K562 (cell line): ENCODE results near the gene LIN9. TPM values are rescaled to one million over a fixed set of nuclear protein-coding genes. Genes with fewer than 3 reads are reported as not detected.

Experiments
- ATAC-seq: fragments of 200-7000 bp; cut with Tn5 transposase; 3 replicates; pipeline ENCODE4 v1.9.1; 2020; ENCODE audit warnings: moderate library complexity
- BruUV-seq: library from RNA; stranded (reverse); fragments of 400-500 nt; replicated peaks from 2 replicates; lab custom pipeline; 2021; lab: Mats Ljungman, UMichigan
- CTCF ChIA-PET: fragments of 300-600 bp; formaldehyde crosslinking; extraction: SDS; loops from one replicate; lab custom pipeline; 2021; ENCODE audit warnings: low intra/inter-chr PET ratio; lab: Yijun Ruan, JAX
- POLR2A ChIA-PET: fragments of 300-600, 350-650 bp; sonication (Branson Sonifier 250); formaldehyde crosslinking; extraction: SDS; loops from one replicate; lab custom pipeline; 2021; ENCODE audit warnings: antibody characterized with exemption, inconsistent platforms; lab: Yijun Ruan, JAX
- DNase-seq, 4 experiments: peaks; one replicate each; pipeline versions ENCODE4 v3.0.0 to v3.0.0-alpha.2; 2011 to 2018; ENCODE audit warnings: low spot score in 3 of 4, mixed read lengths in 3 of 4; ENCODE audit errors: extremely low read depth in 1 of 4
- FAIRE-seq: peaks from 2 replicates; lab custom pipeline; 2011; peaks lifted over from hg19 to GRCh38; lab: Jason Lieb, UNC
- H2AFZ ChIP-seq: 2 replicates; pipeline ENCODE4 v1.6.0; 2011; ENCODE audit warnings: low read depth, low read length, control low read depth, inconsistent platforms
- H3K27ac ChIP-seq: fragments of 200-600 bp; 3 replicates; pipeline ENCODE4 v1.8.0; 2011; ENCODE audit warnings: low read depth, mild to moderate bottlenecking, control low read depth, inconsistent platforms, low read length, moderate library complexity, mixed read lengths; ENCODE audit errors: extremely low read depth
- H3K27me3 ChIP-seq, 2 experiments: fragments of 300-600 bp in 1 of 2; 2 replicates in 1 of 2; 3 replicates in 1 of 2; pipeline versions ENCODE4 v1.6.0 to v1.8.0; 2011; ENCODE audit warnings: inconsistent platforms in 2 of 2, low read length in 2 of 2, mild to moderate bottlenecking in 1 of 2, mixed read lengths in 1 of 2, moderate library complexity in 1 of 2; ENCODE audit not compliant: control insufficient read depth in 2 of 2, insufficient read depth in 2 of 2
- H3K36me3 ChIP-seq: fragments of 300-600 bp; 3 replicates; pipeline ENCODE4 v1.8.0; 2011; ENCODE audit warnings: mild to moderate bottlenecking, low read length, inconsistent platforms; ENCODE audit not compliant: control insufficient read depth, insufficient read depth
- H3K4me1 ChIP-seq, 2 experiments: fragments of 200-600 bp in 1 of 2; replicated peaks in 1 of 2; 2 replicates in 1 of 2; 3 replicates in 1 of 2; pipeline versions ENCODE4 v1.5.1 to v1.8.0; 2011; ENCODE audit warnings: inconsistent platforms in 2 of 2, low read length in 2 of 2, mild to moderate bottlenecking in 1 of 2, mixed read lengths in 1 of 2, moderate library complexity in 1 of 2; ENCODE audit not compliant: control insufficient read depth in 2 of 2, insufficient read depth in 2 of 2
- H3K4me2 ChIP-seq: 2 replicates; pipeline ENCODE4 v1.6.1; 2011; ENCODE audit warnings: low read length, control low read depth, inconsistent platforms, mixed read lengths; ENCODE audit not compliant: insufficient read depth
- H3K4me3 ChIP-seq: fragments of 200-600 bp; sonication (generic), shearing (Covaris generic); 2 replicates; pipeline ENCODE4 v1.5.1; 2016; ENCODE audit warnings: control low read depth, inconsistent platforms
- H3K79me2 ChIP-seq: fragments of 200-600 bp; 3 replicates; pipeline ENCODE4 v1.8.0; 2011; ENCODE audit warnings: low read length, inconsistent platforms; ENCODE audit not compliant: control insufficient read depth, insufficient read depth
- H3K9ac ChIP-seq, 2 experiments: 2 replicates each; pipeline versions ENCODE4 v1.6.0 to v1.6.1; 2011; ENCODE audit warnings: low read depth in 2 of 2, low read length in 2 of 2, control low read depth in 1 of 2, inconsistent platforms in 1 of 2, mild to moderate bottlenecking in 1 of 2, mixed read lengths in 1 of 2; ENCODE audit not compliant: insufficient read depth in 1 of 2
- H3K9me1 ChIP-seq: one replicate; pipeline ENCODE4 v1.6.0; 2011; ENCODE audit warnings: inconsistent platforms, mild to moderate bottlenecking, low read length, moderate library complexity; ENCODE audit not compliant: control insufficient read depth, insufficient read depth
- H3K9me3 ChIP-seq: replicated peaks from 2 replicates; pipeline ENCODE4 v1.5.1; 2011; ENCODE audit warnings: low read depth, low read length, inconsistent platforms; ENCODE audit not compliant: control insufficient read depth, insufficient read depth
- H4K20me1 ChIP-seq: replicated peaks from 2 replicates; pipeline ENCODE4 v1.6.1; 2011; ENCODE audit warnings: low read length, inconsistent platforms, mixed read lengths; ENCODE audit not compliant: control insufficient read depth, insufficient read depth
- KAT2B ChIP-seq: IDR thresholded peaks from one replicate; pipeline ENCODE4 v1.6.1; 2012; ENCODE audit warnings: low read depth, mild to moderate bottlenecking, control low read depth, inconsistent platforms, low read length, moderate library complexity
- KDM1A ChIP-seq, 2 experiments: fragments of 450-650 bp; IDR thresholded peaks; 2 replicates each; pipeline ENCODE4 v1.6.1; 2016; ENCODE audit warnings: mild to moderate bottlenecking in 2 of 2
- PTBP1 ChIP-seq: fragments of 200-400 bp; formaldehyde crosslinking; IDR thresholded peaks from 2 replicates; pipeline ENCODE4 v1.6.1; 2017; ENCODE audit warnings: low read depth, low read length
- SLC30A9 ChIP-seq: fragments of 250-450 bp; sonication (Bioruptor Pico); IDR thresholded peaks from 2 replicates; pipeline ENCODE4 v1.8.0; 2022; ENCODE audit warnings: mild to moderate bottlenecking, moderate library complexity
- YBX1 ChIP-seq: fragments of 450-650 bp; IDR thresholded peaks from 2 replicates; pipeline ENCODE4 v1.7.1; 2016; ENCODE audit warnings: mild to moderate bottlenecking
- ZC3H11A ChIP-seq: IDR thresholded peaks from 2 replicates; pipeline ENCODE4 v1.6.1; 2012; ENCODE audit warnings: low read depth, low read length, improper control_type of control experiment
- ZNF324 ChIP-seq: fragments of 250-450 bp; sonication (Bioruptor Pico); IDR thresholded peaks from 2 replicates; pipeline ENCODE4 v1.4.0; 2020; ENCODE audit warnings: mild to moderate bottlenecking
- ZNF717 ChIP-seq: fragments of 250-450 bp; sonication (Bioruptor Pico); IDR thresholded peaks from 2 replicates; pipeline ENCODE4 v1.5.0; 2021
- ZNF764 ChIP-seq: fragments of 250-450 bp; sonication (Bioruptor Pico); IDR thresholded peaks from 2 replicates; pipeline ENCODE4 v1.4.0; 2020; ENCODE audit warnings: low read depth, mild to moderate bottlenecking, moderate library complexity
- WGBS: fragments of 100-300 bp; shearing (Covaris generic); methylation state at CpG from one replicate; pipeline ENCODE4 v1.1.6; 2016; ENCODE audit warnings: low coverage, mixed read lengths; ENCODE audit not compliant: insufficient coverage; ENCODE audit errors: missing lambda C conversion rate; 5-methylcytosine and 5-hydroxymethylcytosine counted together
- in situ Hi-C: fragments of 300-500 bp; cut with MboI; formaldehyde crosslinking; loops from 4 replicates; pipeline ENCODE4 v1.15.0; 2018; ENCODE audit warnings: inconsistent platforms, mixed read lengths
- intact Hi-C: fragments of 100-400 bp; cut with micrococcal nuclease; formaldehyde crosslinking; loops from 2 replicates; pipeline ENCODE4 v1.14.2; 2022
- polyA plus RNA-seq, 8 experiments: library from polyadenylated mRNA; depleted of rRNA in 4 of 8; stranded (reverse) in 5 of 8; unstranded in 3 of 8; fragments of >200 nt; fragmentation: Nextera tagmentation in 2 of 8; fragmentation: Illumina TruSeq in 1 of 8; extraction: Ambion mirVana in 2 of 8; extraction: Trizol in 1 of 8; gene quantifications; 2 replicates each; pipeline versions ENCODE4 v1.2.1 to v1.2.3, GENCODE V29; 2011 to 2014; ENCODE audit warnings: inconsistent platforms in 1 of 8, missing spikeins in 1 of 8
- total RNA-seq, 7 experiments: library from RNA; depleted of rRNA in 6 of 7; stranded (reverse); fragments of >200 nt in 6 of 7; fragmentation: Illumina TruSeq in 2 of 7; extraction: Trizol in 2 of 7; gene quantifications; 2 replicates each; pipeline versions ENCODE4 v1.2.1 to v1.2.3, GENCODE V29; 2011 to 2021; ENCODE audit warnings: low replicate concordance in 1 of 7
- TF ChIP-seq, protein P1 (sequence below): fragments of 250-450 bp; sonication (Bioruptor Pico); IDR thresholded peaks from 2 replicates; pipeline ENCODE4 v1.8.0; 2021; ENCODE audit warnings: mild to moderate bottlenecking, moderate library complexity
- TF ChIP-seq, protein P2 (sequence below): fragments of 250-450 bp; sonication (Bioruptor Pico); IDR thresholded peaks from 2 replicates; pipeline ENCODE4 v1.4.0; 2020; ENCODE audit warnings: mild to moderate bottlenecking
- TF ChIP-seq, protein P3 (sequence below): sonication (generic); formaldehyde crosslinking; IDR thresholded peaks from 2 replicates; pipeline ENCODE4 v1.8.1; 2023; ENCODE audit warnings: missing genetic modification reagents, mild to moderate bottlenecking, borderline replicate concordance

Gene LIN9
- total and polyA plus RNA-seq, 9 of the 15 experiments (the other 6 are each of a cell fraction or from before 2014, with no cell fraction given): 18.8 to 33.0 (median 25.5) TPM

DNA sequence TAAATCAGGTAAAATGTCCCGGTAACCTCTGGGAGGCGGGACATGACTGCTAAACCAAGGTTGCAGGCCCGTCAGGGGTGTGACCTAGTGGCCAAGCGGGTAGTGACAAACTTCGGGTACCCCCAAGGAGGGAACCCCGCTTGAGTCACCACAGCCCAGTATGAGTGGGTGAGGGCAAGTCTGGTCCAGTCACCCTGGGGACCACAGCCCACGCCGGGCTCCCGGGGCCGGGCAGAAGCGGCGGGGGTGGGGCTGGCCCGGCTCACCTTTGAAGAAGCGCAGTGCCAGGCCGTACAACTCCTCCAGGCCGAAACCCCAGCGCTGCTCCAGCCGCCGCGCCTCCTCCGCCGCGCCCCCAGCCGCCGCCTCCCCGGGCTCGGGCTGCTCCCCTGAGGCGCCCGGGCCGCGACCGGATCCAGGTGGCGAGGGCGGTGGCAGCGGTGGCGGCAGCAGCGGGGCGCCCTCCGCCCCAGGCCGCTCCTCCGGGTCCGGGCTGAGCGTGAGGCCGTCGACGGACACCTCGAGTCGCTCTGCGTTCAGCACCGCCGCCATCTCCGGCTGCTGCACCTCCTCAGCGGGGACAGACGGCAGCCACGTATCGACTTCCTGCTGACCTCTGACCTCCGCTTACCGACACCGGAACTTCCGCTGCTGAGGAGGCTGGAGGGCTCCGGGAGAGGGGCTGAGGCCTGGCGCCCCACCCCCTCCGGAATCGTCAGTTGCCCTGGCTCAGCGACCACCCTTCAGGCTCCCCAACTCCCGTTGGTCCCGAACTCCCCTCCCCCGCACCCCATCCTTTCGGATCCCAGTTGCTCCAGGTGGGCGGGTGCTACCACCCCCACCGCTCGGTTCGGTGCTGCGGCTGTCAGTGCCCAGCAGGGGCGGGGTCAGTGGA, 122.6 kb downstream of the LIN9 start, which contains the start of gene ACBD3:
Gene ACBD3, minus strand, starts transcription at position 618 of the 895 bp plus-strand sequence. Its CDS starts 66 bp downstream, at position 552.
- Histone ChIP-seq H3K27me3 (no peaks in the 10 kb centered on the region), H3K4me1 (peaks cover 11 to 19% of the 10 kb centered on the region in 2 experiments), H3K36me3 (peaks cover 23% of the 10 kb centered on the region; the same call in 2 of the 3 replicates), H3K9ac (peak within 1 kb of the TSS; percentile 93 to 96), H3K9me3 (no peaks in the 10 kb centered on the region), H3K79me2 (peaks cover 55% of the 10 kb centered on the region), H3K4me2 (peak within 1 kb of the TSS; percentile 88), H3K9me1 (no peaks in the 10 kb centered on the region), H2AFZ (peak within 1 kb of the TSS; percentile 100), H3K27ac (peak within 1 kb of the TSS; percentile 88), H4K20me1 (peaks cover 21% of the 10 kb centered on the region), H3K4me3 (peak within 1 kb of the TSS; percentile 97)
- in situ Hi-C loops (no loop called here), intact Hi-C loops (no loop called here)
- FAIRE-seq (peak; percentile 89), DNase-seq (peak; percentile 93 to 96 (median 94)), ATAC-seq (peak; percentile 93)
- POLR2A ChIA-PET: interaction anchor here (0.6 to 2.2 kb wide), 11 partner anchors 8 to 1256 kb away, joined by 3 to 11 read pairs (median 3); partner anchors contain the start of genes H3-3A and LIN9
- CTCF ChIA-PET: no interaction called here
- under 1% methylated on average over 69 of the region's 75 CpGs for WGBS
- BruUV-seq: no TSS peak
- TF ChIP-seq, protein P1, sequence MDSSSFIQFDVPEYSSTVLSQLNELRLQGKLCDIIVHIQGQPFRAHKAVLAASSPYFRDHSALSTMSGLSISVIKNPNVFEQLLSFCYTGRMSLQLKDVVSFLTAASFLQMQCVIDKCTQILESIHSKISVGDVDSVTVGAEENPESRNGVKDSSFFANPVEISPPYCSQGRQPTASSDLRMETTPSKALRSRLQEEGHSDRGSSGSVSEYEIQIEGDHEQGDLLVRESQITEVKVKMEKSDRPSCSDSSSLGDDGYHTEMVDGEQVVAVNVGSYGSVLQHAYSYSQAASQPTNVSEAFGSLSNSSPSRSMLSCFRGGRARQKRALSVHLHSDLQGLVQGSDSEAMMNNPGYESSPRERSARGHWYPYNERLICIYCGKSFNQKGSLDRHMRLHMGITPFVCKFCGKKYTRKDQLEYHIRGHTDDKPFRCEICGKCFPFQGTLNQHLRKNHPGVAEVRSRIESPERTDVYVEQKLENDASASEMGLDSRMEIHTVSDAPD (CRISPR knock-in tag): no peak
- TF ChIP-seq YBX1 (no peak), ZC3H11A (no peak), ZNF764 (no peak), ZNF324 (CRISPR knock-in tag) (no peak), SLC30A9 (CRISPR knock-in tag) (no peak), KDM1A (IDR thresholded peaks at IDR 0.05) (no peak), KAT2B (no peak), PTBP1 (no peak), ZNF717 (CRISPR knock-in tag) (no peak)
- TF ChIP-seq, protein P2, sequence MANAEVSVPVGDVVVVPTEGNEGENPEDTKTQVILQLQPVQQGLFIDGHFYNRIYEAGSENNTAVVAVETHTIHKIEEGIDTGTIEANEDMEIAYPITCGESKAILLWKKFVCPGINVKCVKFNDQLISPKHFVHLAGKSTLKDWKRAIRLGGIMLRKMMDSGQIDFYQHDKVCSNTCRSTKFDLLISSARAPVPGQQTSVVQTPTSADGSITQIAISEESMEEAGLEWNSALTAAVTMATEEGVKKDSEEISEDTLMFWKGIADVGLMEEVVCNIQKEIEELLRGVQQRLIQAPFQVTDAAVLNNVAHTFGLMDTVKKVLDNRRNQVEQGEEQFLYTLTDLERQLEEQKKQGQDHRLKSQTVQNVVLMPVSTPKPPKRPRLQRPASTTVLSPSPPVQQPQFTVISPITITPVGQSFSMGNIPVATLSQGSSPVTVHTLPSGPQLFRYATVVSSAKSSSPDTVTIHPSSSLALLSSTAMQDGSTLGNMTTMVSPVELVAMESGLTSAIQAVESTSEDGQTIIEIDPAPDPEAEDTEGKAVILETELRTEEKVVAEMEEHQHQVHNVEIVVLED (CRISPR knock-in tag): no peak
- TF ChIP-seq, protein P3, sequence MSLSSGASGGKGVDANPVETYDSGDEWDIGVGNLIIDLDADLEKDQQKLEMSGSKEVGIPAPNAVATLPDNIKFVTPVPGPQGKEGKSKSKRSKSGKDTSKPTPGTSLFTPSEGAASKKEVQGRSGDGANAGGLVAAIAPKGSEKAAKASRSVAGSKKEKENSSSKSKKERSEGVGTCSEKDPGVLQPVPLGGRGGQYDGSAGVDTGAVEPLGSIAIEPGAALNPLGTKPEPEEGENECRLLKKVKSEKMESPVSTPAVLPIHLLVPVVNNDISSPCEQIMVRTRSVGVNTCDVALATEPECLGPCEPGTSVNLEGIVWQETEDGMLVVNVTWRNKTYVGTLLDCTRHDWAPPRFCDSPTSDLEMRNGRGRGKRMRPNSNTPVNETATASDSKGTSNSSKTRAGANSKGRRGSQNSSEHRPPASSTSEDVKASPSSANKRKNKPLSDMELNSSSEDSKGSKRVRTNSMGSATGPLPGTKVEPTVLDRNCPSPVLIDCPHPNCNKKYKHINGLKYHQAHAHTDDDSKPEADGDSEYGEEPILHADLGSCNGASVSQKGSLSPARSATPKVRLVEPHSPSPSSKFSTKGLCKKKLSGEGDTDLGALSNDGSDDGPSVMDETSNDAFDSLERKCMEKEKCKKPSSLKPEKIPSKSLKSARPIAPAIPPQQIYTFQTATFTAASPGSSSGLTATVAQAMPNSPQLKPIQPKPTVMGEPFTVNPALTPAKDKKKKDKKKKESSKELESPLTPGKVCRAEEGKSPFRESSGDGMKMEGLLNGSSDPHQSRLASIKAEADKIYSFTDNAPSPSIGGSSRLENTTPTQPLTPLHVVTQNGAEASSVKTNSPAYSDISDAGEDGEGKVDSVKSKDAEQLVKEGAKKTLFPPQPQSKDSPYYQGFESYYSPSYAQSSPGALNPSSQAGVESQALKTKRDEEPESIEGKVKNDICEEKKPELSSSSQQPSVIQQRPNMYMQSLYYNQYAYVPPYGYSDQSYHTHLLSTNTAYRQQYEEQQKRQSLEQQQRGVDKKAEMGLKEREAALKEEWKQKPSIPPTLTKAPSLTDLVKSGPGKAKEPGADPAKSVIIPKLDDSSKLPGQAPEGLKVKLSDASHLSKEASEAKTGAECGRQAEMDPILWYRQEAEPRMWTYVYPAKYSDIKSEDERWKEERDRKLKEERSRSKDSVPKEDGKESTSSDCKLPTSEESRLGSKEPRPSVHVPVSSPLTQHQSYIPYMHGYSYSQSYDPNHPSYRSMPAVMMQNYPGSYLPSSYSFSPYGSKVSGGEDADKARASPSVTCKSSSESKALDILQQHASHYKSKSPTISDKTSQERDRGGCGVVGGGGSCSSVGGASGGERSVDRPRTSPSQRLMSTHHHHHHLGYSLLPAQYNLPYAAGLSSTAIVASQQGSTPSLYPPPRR (CRISPR knock-in tag): peak; percentile 88; the same call in 1 of the 2 replicates
